HG03432 (cell line): Measurements from ENCODE around the gene SERINC3.
"Not testable (repeated sequence)": the region's sequence is repeated elsewhere in the genome, so short reads cannot be mapped to it uniquely, and the experiment has no call there.

ENCODE experiments used
- ATAC-seq: cut with Tn5 transposase; IDR thresholded peaks from one replicate; pipeline ENCODE4 v1.9.1; 2021; ENCODE audit warnings: mild to moderate bottlenecking, moderate library complexity; ENCODE audit not compliant: unreplicated experiment

Gene SERINC3

DNA sequence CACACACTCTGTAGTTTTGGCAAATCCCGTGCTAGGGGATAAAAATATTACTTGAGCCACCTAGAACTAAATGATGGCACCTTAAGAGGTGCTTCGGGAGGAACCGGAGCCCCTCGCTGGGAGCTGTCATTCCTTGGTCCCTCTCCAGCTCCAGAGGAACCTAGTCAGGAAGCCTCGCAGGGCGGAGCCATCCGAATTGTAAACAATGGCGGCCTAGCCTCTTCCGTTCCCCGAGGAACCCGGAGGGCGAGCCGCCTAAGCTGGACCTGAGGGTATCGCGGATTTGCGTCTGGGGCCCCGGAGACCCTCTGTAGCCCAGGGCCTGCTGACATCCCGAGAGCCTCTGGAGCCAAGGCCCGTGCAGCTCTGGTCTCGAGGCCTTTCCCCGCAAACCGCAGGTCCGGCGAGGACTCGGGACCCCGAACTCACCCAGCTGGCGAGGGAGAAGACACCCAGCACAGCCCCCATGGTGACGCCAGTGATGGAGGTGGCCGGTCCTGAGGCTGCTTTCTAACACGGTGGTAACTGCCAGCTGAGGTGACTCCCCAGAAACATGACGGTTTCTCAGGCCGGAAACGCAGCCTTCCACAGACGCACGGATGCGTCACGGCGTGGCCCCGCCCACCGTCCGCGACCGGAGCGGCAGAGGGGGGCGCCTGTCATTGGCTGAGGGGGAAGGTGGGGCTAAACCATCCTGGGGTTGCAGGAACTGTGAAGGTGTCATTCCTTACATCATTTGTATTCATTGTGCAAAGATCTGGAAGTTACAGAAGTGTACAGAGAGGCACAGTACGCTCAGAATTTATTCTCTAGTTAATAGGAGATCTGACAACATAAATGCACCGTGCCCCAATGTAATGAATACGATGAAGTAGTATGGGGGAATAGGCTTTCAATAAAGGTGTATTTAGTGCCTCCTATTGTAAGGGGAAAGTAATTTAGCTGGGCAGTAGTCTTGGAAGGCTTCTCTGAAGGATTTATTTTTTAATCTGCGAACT lies at the start of gene SERINC3:
Gene SERINC3 (minus strand): TSS at position 587 of the 998 bp plus-strand sequence. CDS start 119 bp downstream, at position 468.
- peak; percentile 99 for ATAC-seq

DNA sequence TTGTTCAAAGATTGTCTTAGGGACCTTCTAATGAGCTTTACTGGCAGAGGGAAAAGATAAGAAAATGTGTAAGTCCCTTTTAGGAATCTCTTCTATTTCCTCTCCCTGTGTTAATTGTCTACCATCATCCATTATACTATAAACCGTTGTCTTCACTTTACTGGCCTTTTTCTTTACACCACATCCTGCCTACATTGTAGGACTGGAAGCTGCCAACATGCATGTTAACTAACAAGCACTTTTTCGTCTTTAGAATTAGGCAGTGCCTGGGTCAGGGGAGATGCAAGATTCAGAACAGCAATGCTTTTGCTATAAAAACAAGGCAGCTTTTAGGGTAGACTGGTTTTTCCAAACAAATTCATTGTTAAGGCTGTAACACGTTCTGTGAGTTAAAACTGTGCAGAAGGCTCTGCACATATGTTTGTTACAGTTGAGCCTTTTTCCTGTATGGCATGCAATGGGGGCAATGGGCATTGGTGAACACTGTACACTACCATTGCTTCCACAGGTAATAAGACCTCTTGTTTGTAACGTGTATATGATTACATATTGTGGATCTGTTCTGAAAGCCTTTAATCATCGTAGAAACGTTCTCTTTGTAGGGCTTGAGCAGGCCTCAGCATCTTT lies 49.6 kb upstream of the SERINC3 start:
- ATAC-seq, result no peak

DNA sequence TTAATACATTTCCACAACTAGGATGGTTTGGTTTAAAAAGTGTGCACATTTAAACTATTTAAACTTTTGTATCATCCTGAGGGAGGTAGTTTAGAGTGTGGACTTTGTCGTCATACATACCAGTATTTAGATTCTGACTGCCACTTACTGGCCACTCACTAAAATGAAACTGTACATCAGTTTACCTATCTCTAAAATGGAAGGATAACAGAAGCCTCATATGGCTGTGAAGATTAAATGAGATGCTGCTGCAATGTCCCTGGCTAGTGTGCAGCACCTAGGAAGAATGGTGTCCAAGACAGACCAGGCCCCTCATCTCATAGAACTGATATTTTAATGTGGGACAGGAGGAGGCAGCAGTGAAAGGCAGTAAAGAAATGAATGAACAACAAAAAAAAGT lies 48.5 kb upstream of the SERINC3 start:
- ATAC-seq, result no peak

- no peak for ATAC-seq
Observed at GRCh38 chr20:44566811-44567210, 44.9 kb upstream of the SERINC3 start.

GRCh38 chr20:44566018-44566417 lies 44.1 kb upstream of the SERINC3 start:
- ATAC-seq, result no peak

DNA sequence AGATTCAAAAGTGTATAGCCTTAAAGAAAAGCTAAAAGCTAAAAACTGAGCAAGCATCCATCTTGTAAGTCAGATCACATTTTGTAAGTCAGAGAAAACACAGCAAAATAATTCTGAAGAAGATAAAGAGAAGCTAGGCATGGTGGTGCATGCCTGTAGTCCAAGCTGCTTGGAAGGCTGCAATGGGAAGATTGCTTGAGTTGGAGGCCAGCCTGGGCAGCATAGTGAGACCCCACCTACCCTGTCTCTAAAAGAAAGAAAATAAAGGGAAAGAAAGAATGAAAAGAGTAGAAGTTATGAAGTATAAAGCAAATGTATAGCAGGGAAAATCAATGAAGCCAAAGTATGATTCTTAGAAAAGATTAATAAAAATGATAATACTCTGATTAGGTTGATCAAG lies 40.0 kb upstream of the SERINC3 start:
- no peak for ATAC-seq

GRCh38 chr20:44560818-44561217 lies 38.9 kb upstream of the SERINC3 start:
- not testable (repeated sequence) for ATAC-seq

- ATAC-seq, result no peak
Observed at GRCh38 chr20:44560229-44560628, 38.4 kb upstream of the SERINC3 start.

DNA sequence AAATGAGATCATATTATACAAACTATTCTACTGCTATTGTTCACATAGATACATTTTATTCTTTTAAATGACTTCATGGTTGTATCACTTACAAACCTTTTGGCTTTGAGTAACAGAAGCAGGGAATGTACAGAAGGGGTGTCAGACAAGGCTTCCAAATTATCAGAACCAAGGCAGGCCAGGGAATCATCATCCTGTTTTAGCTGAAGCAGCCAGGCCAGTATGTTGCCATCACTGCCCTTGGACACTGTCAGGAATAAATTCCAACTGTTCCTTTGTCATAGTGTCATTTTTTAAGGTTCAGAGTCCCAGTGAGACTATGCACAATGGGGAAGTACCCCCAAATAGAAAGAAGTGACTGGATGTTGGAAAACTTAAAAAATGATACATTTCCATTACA lies 37.4 kb upstream of the SERINC3 start:
- ATAC-seq, result no peak

DNA sequence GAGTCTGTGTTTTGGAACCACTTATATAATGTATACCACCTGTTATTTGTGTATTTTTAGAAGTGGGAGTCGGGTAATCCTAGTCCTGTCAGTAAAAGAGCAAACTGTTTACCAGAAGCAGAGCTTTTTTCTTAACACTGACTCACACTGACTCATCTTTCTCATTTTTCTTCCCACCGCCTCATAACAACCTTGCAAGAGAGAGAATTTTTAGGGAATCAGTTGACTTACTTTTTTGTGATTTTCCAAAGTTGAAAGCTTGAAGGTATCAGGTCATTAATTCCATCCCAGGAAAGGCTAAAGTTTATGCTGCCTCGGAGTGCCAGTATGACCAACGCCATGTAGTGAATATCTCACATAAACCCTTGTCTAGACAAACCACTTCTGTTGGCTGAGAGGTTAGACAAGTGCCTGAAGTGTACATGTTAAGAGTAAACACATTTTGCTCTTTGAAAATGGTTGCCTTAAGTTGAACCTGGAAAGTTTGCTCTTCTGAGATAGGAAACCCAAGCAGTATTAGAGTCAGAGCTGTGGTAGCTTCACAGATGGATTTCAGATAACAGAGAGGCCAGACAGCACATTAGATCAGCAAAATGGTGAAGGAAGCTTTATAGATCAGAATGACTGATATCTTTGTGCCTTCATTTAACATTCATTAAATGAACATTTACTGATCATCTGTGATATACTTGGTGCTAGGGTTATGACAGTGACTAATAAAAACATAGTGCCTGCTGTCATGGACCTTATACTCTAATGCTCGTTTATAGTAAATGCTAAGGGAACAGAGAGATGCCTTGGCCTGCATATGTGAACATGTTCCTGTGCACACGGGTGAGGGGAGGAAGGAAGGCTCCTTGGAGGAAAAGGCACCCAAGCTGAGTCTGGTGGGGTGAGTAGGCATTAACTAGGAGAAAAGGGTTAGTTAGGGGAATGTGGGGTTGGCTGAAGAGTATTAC lies 31.4 kb upstream of the SERINC3 start:
- ATAC-seq, result no peak

- ATAC-seq, result no peak
Observed at GRCh38 chr20:44552568-44552949, 30.7 kb upstream of the SERINC3 start.

- ATAC-seq, result no peak
Observed at GRCh38 chr20:44552050-44552449, 30.2 kb upstream of the SERINC3 start.

GRCh38 chr20:44549123-44549522 lies 27.3 kb upstream of the SERINC3 start:
- no peak for ATAC-seq

DNA sequence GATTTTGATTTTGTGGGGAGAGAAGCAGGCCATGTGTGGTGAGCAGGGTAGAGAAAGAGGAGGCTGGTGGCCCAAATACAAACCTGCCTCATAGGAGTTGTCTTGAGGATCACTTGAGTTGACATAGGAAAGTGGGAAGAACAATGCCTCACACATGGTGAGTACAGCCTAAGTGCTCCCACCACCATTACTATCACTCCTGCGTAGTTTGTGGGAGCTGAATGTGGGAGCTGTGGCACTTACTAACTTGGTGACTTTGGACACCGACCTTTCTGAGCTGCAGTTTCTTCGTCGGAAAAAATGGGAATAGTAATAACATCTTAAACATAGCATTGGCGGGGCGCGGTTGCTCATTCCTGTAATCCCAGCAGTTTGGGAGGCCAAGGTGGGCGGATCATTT lies 25.5 kb upstream of the SERINC3 start:
- no peak for ATAC-seq

DNA sequence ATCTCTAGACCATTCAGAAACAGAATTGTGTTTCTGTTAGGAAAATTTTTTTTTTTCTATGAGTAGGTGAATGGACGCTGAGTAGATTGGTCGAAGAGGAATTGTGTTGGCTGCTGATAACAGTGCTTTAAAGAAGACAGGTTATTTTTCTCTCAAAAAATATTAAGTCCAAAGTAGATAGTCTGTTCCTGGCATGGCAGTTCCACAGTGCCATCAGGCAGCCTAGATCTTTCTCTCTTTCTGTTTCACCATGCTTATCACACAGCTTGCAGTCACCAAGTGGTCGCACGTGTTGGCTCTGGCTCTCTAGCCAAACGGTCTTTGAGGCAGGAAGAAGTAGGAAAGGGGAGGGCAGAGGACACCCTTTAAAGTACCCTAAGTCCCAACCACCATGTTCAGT lies 22.4 kb upstream of the SERINC3 start:
- no peak for ATAC-seq

DNA sequence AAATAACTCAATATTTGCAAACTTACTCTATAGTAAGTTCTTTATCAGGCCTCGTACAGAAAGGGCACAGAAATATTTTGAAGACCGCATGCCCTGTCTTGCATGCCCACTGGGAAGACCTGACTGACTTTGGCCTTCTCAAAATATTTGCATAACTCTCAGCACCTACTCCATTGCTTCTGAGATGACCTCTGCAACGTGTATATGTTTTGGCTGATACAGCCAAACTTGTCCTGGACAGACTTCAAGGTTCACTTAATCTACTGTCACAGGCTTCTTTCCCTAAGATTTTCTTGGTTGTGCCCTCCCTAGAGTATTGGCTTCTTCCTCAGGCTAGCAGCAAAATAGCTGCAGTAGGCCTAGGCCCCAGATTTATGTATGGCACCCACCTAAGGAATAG lies 21.5 kb upstream of the SERINC3 start:
- no peak for ATAC-seq

DNA sequence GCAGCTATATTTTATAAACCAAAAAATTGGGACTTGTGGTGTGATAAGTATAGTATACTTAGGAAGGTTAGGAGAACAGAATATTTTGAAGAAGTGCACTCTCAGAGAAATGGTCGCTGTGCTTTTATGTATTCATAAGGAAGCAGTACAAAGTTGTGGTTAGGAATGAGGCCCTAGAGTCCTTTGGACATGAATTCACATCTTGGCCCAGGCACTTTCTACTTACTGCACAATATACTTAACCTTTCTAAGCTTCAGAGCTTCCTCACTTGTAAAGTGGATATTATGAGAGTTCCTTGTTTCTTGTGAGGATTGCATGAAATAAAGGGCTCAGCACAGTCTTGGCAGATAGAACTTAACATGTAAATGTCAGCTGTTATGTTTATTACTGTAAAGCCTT lies 21.0 kb upstream of the SERINC3 start:
- ATAC-seq, result no peak

DNA sequence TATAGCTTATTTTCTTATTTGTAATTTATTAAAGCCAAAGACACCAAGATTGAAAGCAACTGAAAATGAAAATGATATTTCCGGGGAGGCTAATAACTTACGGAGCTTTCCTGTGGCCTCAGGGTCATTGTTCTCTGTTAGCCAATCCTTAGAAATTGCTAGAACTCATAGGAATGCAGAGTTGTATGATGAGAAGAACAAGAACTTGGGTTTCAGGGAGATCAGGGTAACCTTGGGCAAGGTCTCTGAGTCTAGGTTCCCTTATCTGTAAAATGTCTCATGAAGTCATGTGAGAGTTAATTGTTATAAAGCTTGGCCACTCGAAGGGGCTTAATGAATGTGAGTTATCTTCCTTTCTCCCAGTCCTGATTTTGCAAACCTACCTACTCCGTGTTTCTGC lies 20.1 kb upstream of the SERINC3 start:
- ATAC-seq, result no peak

GRCh38 chr20:44540834-44541233 lies 19.0 kb upstream of the SERINC3 start:
- no peak for ATAC-seq

DNA sequence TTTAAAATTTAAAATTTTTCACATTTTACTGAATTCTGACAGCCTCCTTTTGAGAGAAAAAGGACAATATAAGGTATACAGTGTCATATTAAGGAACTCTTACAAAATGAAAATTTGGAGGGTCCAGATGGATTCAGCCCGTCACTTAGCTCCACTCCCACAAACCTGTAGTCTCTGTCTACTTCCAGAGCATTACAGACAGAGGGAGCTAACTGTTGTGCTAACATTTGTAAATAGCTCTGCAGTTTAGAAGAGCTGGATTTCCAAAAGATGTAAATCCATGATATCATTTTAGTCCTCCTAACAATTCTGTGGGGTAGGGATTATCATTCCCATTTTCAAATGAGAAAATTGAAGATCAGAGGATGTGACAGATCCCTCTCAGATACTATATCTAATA lies 16.1 kb upstream of the SERINC3 start:
- ATAC-seq, result no peak

GRCh38 chr20:44536175-44536574 lies 14.3 kb upstream of the SERINC3 start:
- no peak for ATAC-seq
